Activated naive CD4-positive, alpha-beta T cell treated with Interleukin-2 at 50 U/mL for 16 hours (primary cell): ENCODE measurements around the gene CYTIP.
A peak's percentile ranks its signal among the peaks of the same experiment; 100 is the strongest.

Experiments used
- DNase-seq: peaks from one replicate; pipeline ENCODE4 v3.0.0-alpha.2; 2020

CYTIP gene

GRCh38 chr2:157443795-157444640 is at the start of gene CYTIP:
Gene CYTIP (minus strand): TSS chr2:157444089. CDS start chr2:157444020, 69 bp downstream.
- DNase-seq, result peak; percentile 56

GRCh38 chr2:157492189-157492773 is 48.4 kb upstream of the CYTIP start:
- DNase-seq, result peak; percentile 70

GRCh38 chr2:157489983-157490382 is 46.1 kb upstream of the CYTIP start:
- DNase-seq, result no peak

GRCh38 chr2:157488877-157489276 is 45.0 kb upstream of the CYTIP start:
- DNase-seq, result no peak

GRCh38 chr2:157487747-157488146 is 43.9 kb upstream of the CYTIP start:
- no peak for DNase-seq

GRCh38 chr2:157487271-157487610 is 43.4 kb upstream of the CYTIP start:
- DNase-seq, result no peak

GRCh38 chr2:157486596-157487270 is 42.8 kb upstream of the CYTIP start:
- DNase-seq, result no peak

- DNase-seq, result peak; percentile 47
Measured at GRCh38 chr2:157480182-157480961, 36.5 kb upstream of the CYTIP start.

GRCh38 chr2:157479081-157480027 is 35.5 kb upstream of the CYTIP start:
- no peak for DNase-seq

GRCh38 chr2:157477919-157478318 is 34.0 kb upstream of the CYTIP start:
- no peak for DNase-seq

GRCh38 chr2:157476953-157477709 is 33.2 kb upstream of the CYTIP start:
- no peak for DNase-seq

- DNase-seq, result no peak
Measured at GRCh38 chr2:157475722-157476390, 32.0 kb upstream of the CYTIP start.

GRCh38 chr2:157473581-157473980 is 29.7 kb upstream of the CYTIP start:
- no peak for DNase-seq

- DNase-seq, result no peak
Measured at GRCh38 chr2:157471078-157471477, 27.2 kb upstream of the CYTIP start.

GRCh38 chr2:157470321-157470720 is 26.4 kb upstream of the CYTIP start:
- DNase-seq, result no peak

GRCh38 chr2:157469726-157470125 is 25.8 kb upstream of the CYTIP start:
- no peak for DNase-seq

- DNase-seq, result no peak
Measured at GRCh38 chr2:157468931-157469708, 25.2 kb upstream of the CYTIP start.

GRCh38 chr2:157466764-157467163 is 22.9 kb upstream of the CYTIP start:
- DNase-seq, result peak; percentile 21

- no peak for DNase-seq
Measured at GRCh38 chr2:157465554-157465953, 21.7 kb upstream of the CYTIP start.

- DNase-seq, result no peak
Measured at GRCh38 chr2:157463002-157463401, 19.1 kb upstream of the CYTIP start.
